B cell (primary cell): ENCODE results near the gene CAP2.

Source experiments
- CTCF ChIP-seq: fragments of 200-600 bp; IDR thresholded peaks from one replicate; pipeline ENCODE4 v1.8.0; 2022; ENCODE audit warnings: antibody characterized with exemption, mild to moderate bottlenecking
- EZH2 ChIP-seq: IDR thresholded peaks from 2 replicates; pipeline ENCODE4 v1.6.1; 2012; ENCODE audit warnings: borderline replicate concordance, low read depth, mild to moderate bottlenecking, moderate library complexity, low read length; ENCODE audit not compliant: insufficient read depth, poor library complexity, severe bottlenecking

- TF ChIP-seq CTCF (no peak), EZH2 (no peak)
Measured at GRCh38 chr6:17454316-17455005, 61.1 kb downstream of the CAP2 start.
